WTC11 (cell line): Measurements from ENCODE around the gene GEMIN7. TPM values are rescaled to one million over a fixed set of nuclear protein-coding genes. Genes with fewer than 3 reads are reported as not detected.
A peak's percentile ranks its signal among the peaks of the same experiment; 100 is the strongest.

Experiments
- ATAC-seq: fragments of 200-7000 bp; cut with Tn5 transposase; 2 replicates; pipeline ENCODE4 v1.10.0; 2021; ENCODE audit warnings: mild to moderate bottlenecking, moderate library complexity
- CTCF ChIA-PET: fragments of 300-600 bp; sonication (Branson Sonifier 250); formaldehyde crosslinking; loops from one replicate; lab custom pipeline; 2021; ENCODE audit warnings: antibody characterized with exemption; lab: Charles Lee
- POLR2A ChIA-PET: fragments of 350-600 bp; sonication (Branson Sonifier 250); formaldehyde crosslinking; loops from one replicate; lab custom pipeline; 2021; ENCODE audit warnings: antibody characterized with exemption; lab: Charles Lee
- DNase-seq: peaks from one replicate; pipeline ENCODE4 v3.0.0; 2021; ENCODE audit warnings: low spot score
- H3K27ac Mint-ChIP-seq: 2 replicates; pipeline ENCODE4 v1.8.0; 2021; ENCODE audit warnings: mixed read lengths
- H3K27me3 Mint-ChIP-seq: 2 replicates; pipeline ENCODE4 v1.8.0; 2021; ENCODE audit warnings: low read depth, mild to moderate bottlenecking, moderate library complexity, mixed read lengths
- H3K36me3 Mint-ChIP-seq: 2 replicates; pipeline ENCODE4 v1.8.0; 2021; ENCODE audit warnings: mixed read lengths
- H3K4me1 Mint-ChIP-seq: 2 replicates; pipeline ENCODE4 v1.8.0; 2022; ENCODE audit warnings: mixed read lengths
- H3K4me3 Mint-ChIP-seq: 2 replicates; pipeline ENCODE4 v1.8.0; 2021; ENCODE audit warnings: mild to moderate bottlenecking, moderate library complexity, mixed read lengths
- H3K9me3 Mint-ChIP-seq: 2 replicates; pipeline ENCODE4 v1.8.0; 2021; ENCODE audit warnings: mixed read lengths
- ATF1 ChIP-seq: sonication (generic); formaldehyde crosslinking; IDR thresholded peaks from 2 replicates; pipeline ENCODE4 v1.8.1; 2023; ENCODE audit warnings: mild to moderate bottlenecking, moderate library complexity, missing genetic modification reagents
- ATF3 ChIP-seq: sonication (generic); formaldehyde crosslinking; conservative IDR thresholded peaks from 2 replicates; pipeline ENCODE4 v1.8.1; 2022; ENCODE audit warnings: mild to moderate bottlenecking, missing genetic modification reagents
- ATF6 ChIP-seq: sonication (generic); formaldehyde crosslinking; IDR thresholded peaks from 2 replicates; pipeline ENCODE4 v1.8.1; 2023; ENCODE audit warnings: mild to moderate bottlenecking, missing genetic modification reagents
- CDX4 ChIP-seq: fragments of 250-450 bp; sonication (Bioruptor Pico); IDR thresholded peaks from 2 replicates; pipeline ENCODE4 v1.9.0; 2021; ENCODE audit warnings: moderate library complexity, mild to moderate bottlenecking, inconsistent platforms, borderline replicate concordance
- CTCF ChIP-seq: fragments of 200-600 bp; IDR thresholded peaks from 2 replicates; pipeline ENCODE4 v1.8.0; 2022; ENCODE audit warnings: antibody characterized with exemption
- ERG ChIP-seq: fragments of 250-450 bp; sonication (Bioruptor Pico); IDR thresholded peaks from 2 replicates; pipeline ENCODE4 v1.8.0; 2021; ENCODE audit warnings: mild to moderate bottlenecking
- ETV6 ChIP-seq: sonication (generic); formaldehyde crosslinking; IDR thresholded peaks from 2 replicates; pipeline ENCODE4 v1.8.1; 2022; ENCODE audit warnings: mild to moderate bottlenecking, missing genetic modification reagents
- FOXJ3 ChIP-seq: sonication (generic); formaldehyde crosslinking; IDR thresholded peaks from 2 replicates; pipeline ENCODE4 v1.9.0; 2021; ENCODE audit warnings: missing genetic modification reagents, mild to moderate bottlenecking, borderline replicate concordance
- GTF2I ChIP-seq: fragments of 250-450 bp; sonication (Bioruptor Pico); conservative IDR thresholded peaks from 2 replicates; pipeline ENCODE4 v1.4.0; 2021; ENCODE audit warnings: mild to moderate bottlenecking
- JAZF1 ChIP-seq: fragments of 250-450 bp; sonication (Bioruptor Pico); IDR thresholded peaks from 2 replicates; pipeline ENCODE4 v1.9.0; 2021; ENCODE audit warnings: moderate library complexity, mild to moderate bottlenecking, inconsistent platforms
- NR1H2 ChIP-seq: sonication (generic); formaldehyde crosslinking; IDR thresholded peaks from 2 replicates; pipeline ENCODE4 v1.9.0; 2021; ENCODE audit warnings: mild to moderate bottlenecking, moderate library complexity, missing genetic modification reagents
- OVOL2 ChIP-seq: fragments of 250-450 bp; sonication (Bioruptor Pico); IDR thresholded peaks from 2 replicates; pipeline ENCODE4 v1.9.0; 2021; ENCODE audit warnings: mild to moderate bottlenecking, borderline replicate concordance
- TCF7 ChIP-seq: sonication (generic); formaldehyde crosslinking; IDR thresholded peaks from 2 replicates; pipeline ENCODE4 v1.8.0; 2022; ENCODE audit warnings: mild to moderate bottlenecking, low read depth, missing genetic modification reagents, moderate library complexity
- TEAD4 ChIP-seq: sonication (generic); formaldehyde crosslinking; IDR thresholded peaks from 2 replicates; pipeline ENCODE4 v1.8.0; 2022; ENCODE audit warnings: mild to moderate bottlenecking, missing genetic modification reagents
- ZNF219 ChIP-seq: sonication (generic); formaldehyde crosslinking; IDR thresholded peaks from 2 replicates; pipeline ENCODE4 v1.8.0; 2023; ENCODE audit warnings: missing genetic modification reagents, mild to moderate bottlenecking, borderline replicate concordance
- ZNF263 ChIP-seq: sonication (generic); formaldehyde crosslinking; IDR thresholded peaks from 2 replicates; pipeline ENCODE4 v1.8.1; 2022; ENCODE audit warnings: low read depth, mild to moderate bottlenecking, moderate library complexity, missing genetic modification reagents
- ZNF281 ChIP-seq: sonication (generic); formaldehyde crosslinking; IDR thresholded peaks from 2 replicates; pipeline ENCODE4 v1.8.0; 2023; ENCODE audit warnings: mild to moderate bottlenecking, missing genetic modification reagents
- ZNF512 ChIP-seq: sonication (generic); formaldehyde crosslinking; IDR thresholded peaks from 2 replicates; pipeline ENCODE4 v1.8.1; 2022; ENCODE audit warnings: missing genetic modification reagents, borderline replicate concordance
- total RNA-seq: library from RNA; stranded (reverse); gene quantifications from 3 replicates; pipeline ENCODE4 v1.2.3, GENCODE V29; 2021

GEMIN7 gene
- total RNA-seq, 1 experiment from 2014 or later, result 55.0 TPM

GRCh38 chr19:45049073-45049736, 29.9 kb upstream of the GEMIN7 start:
- Mint-ChIP-seq H3K4me3 (no peak overlapping the region), H3K9me3 (no peaks in the 10 kb centered on the region), H3K27ac (peak overlapping the region; percentile 88), H3K4me1 (no peaks in the 10 kb centered on the region), H3K36me3 (peaks cover 40% of the 10 kb centered on the region), H3K27me3 (no peaks in the 10 kb centered on the region)
- ATAC-seq, result no peak
- no peak for DNase-seq
- POLR2A ChIA-PET, result no interaction called here
- CTCF ChIA-PET, result interaction anchor here (1.6 to 1.7 kb wide), 2 partner anchors 10 to 60 kb away, joined by 5 to 9 read pairs; no protein-coding TSS in a partner anchor
- TF ChIP-seq FOXJ3 (CRISPR knock-in tag) (no peak), CTCF (no peak), TEAD4 (no peak), CDX4 (CRISPR knock-in tag) (no peak), OVOL2 (CRISPR knock-in tag) (no peak), ETV6 (CRISPR knock-in tag) (no peak), ATF3 (CRISPR knock-in tag) (no peak), GTF2I (CRISPR knock-in tag) (no peak), ATF1 (CRISPR knock-in tag) (no peak), ZNF219 (no peak), ZNF263 (no peak), ERG (CRISPR knock-in tag) (no peak), ATF6 (CRISPR knock-in tag) (no peak), NR1H2 (CRISPR knock-in tag) (no peak), ZNF512 (CRISPR knock-in tag) (no peak), TCF7 (no peak), ZNF281 (no peak), JAZF1 (CRISPR knock-in tag) (no peak)
